ENCODE measurements around the gene KLLN.

- TF ChIP-seq REST (IDR thresholded peaks at IDR 0.05; ENCODE audit: low read depth), result no peak
- TF ChIP-seq, protein P1, sequence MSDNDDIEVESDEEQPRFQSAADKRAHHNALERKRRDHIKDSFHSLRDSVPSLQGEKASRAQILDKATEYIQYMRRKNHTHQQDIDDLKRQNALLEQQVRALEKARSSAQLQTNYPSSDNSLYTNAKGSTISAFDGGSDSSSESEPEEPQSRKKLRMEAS (IDR thresholded peaks at IDR 0.05), result no peak
Measured at GRCh38 chr10:87816898-87817608, 46.3 kb downstream of the KLLN start.
